NCI-H1092 (cell line): ENCODE measurements around the gene HELZ.

Experiments used
- DNase-seq: peaks from one replicate; lab custom pipeline; 2025; lab: John Stamatoyannopoulos, UW

The HELZ gene

GRCh38 chr17:67079491-67079890 lies 165.5 kb downstream of the HELZ start:
- DNase-seq = no peak

DNA sequence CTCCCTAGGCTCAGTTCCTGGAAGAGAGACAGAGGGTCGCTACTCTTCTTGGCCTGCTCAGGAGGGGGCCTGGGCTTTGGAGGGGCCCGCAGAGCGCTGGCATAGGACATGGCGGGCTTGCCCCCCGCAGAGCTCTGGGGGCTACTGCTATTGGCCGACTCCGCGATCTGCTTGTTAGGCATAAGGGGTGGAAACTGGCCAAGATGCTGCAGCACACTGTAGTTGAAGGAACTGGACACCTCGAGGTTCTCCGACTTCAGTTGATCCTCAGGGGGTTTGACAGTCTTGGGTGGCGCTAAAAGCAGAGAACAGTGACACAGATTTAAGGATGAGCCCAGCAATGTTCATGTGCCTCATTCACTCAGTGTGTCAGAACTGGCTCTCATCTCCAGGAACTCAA lies 166.7 kb downstream of the HELZ start:
- no peak for DNase-seq

- DNase-seq = no peak
Observed at GRCh38 chr17:67076290-67076689, 168.7 kb downstream of the HELZ start.

DNA sequence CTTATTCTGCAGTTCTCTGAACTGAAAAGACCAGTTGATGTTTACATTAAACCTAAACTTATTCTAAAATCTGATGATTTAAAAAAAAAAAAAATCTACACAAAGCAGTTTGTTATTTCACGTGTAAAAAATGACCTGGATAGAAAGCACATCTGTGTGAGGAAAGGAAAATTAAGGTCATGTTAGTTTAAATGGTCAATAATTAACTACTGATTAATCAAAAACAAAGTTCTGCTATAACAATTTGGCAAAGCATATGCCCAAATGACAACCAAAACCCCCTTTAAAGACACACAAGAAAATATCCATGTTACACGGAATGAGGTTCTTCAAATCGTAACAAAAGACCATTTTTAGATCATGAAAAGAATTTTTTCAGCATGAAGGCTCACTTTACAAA lies 170.2 kb downstream of the HELZ start:
- no peak for DNase-seq

GRCh38 chr17:67072885-67073284 lies 172.1 kb downstream of the HELZ start:
- no peak for DNase-seq

- DNase-seq = no peak
Observed at GRCh38 chr17:67071595-67071994, 173.4 kb downstream of the HELZ start.

DNA sequence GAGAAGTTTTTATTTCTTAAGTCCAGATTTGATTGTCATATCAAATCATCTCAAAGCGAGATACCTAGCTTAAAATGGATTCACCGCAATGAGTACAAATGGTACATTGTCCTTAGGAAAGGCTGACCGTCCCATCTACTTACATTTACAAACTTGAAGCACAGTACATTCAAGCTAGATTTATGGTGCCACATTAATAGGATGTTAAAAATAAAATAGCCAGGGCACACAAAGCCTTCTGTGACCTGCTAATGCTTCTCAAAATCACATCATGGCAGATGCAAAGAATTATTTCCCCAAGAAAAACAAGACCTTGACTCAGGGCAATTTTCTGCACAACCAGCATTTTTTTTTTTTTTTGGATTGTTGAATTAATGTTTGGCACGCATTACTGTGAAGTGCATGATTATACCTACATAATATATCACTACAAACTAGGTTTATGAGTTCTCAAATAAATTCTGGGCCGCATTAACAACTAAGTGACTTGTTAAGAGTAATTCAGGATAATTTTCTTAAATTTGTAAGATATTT lies 175.3 kb downstream of the HELZ start:
- no peak for DNase-seq

DNA sequence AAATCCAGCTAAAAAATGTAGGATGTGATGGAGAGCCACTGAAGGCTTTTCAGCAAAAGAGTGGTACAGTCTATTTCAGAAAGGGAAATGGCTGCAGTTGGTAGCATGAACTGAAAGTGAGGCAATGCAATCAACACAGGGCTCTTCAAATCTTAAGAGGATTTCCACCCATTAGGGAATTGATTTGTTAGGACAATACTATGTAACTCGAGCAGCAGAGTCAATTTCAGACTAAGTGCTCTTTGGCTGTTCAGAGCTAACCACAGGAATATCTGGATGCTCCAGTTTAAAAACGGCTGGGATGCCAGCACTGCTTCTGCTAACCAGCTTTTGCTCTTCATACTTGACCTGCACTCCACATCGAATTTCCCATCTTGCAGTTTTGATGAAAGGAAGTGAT lies 176.0 kb downstream of the HELZ start:
- DNase-seq = peak; percentile 47

DNA sequence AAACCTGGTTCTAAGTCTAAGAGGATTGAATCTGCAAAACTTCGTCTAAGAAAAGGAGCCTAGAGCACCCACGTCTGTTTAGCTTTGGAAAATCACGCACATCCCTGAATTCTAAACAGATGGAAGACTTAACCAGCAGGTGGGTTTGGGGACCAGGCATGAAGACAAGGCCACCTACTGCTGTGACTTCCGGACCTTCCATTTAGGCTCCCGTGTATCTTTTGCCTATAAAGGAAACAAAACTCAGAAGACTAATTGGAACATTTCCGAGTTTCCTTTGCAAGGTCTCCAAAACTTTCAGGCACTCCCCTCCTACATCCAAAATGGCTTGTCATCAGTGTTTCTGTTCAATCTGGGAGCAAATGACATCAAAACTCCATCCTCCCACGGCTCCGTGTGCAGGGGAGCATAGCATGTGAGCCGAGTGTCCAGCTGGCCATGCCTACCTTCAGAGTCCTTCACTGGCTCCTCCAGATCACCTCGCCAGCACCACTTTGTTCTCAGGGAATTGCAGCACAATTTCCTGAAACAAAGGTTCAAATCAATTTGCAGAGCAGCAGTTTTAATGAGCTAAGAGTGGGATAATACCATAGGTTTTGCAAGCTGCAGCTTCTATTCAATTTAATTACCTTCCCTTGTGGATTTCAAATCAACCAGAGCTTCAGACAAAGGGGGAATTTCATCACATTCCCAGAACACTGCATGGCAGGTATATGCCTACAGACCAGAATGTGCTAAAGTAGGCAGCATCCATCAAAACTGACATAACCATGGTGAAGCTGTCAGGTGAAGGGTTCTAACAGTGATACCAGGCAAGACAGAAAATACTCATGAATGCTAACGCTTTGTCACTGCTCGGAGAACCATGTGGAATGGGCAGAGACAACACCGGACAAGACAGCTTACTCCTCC lies 177.2 kb downstream of the HELZ start:
- DNase-seq = no peak

- DNase-seq = no peak
Observed at GRCh38 chr17:67066717-67067116, 178.3 kb downstream of the HELZ start.

DNA sequence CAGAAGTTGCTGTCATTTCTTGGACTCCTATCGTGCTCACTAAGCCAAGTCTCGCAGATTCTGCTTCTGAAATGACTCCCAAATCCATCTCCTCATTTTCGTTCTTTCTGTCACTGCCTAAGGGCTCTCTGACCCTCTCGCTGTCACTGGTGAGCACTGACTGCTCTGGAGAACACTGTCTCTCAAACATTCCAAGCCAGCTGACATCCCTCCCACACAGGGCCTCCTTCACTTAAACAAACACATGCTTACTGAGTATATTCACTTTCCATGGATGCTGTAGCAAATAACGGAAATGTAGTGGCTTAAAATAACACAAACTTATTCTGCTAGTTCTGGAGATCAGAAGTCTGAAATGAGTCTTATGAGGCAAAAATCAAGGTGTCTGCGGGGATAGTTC lies 181.9 kb downstream of the HELZ start:
- DNase-seq = no peak

- DNase-seq = no peak
Observed at GRCh38 chr17:67059372-67059771, 185.6 kb downstream of the HELZ start.

GRCh38 chr17:67058036-67058435 lies 187.0 kb downstream of the HELZ start:
- DNase-seq = no peak

DNA sequence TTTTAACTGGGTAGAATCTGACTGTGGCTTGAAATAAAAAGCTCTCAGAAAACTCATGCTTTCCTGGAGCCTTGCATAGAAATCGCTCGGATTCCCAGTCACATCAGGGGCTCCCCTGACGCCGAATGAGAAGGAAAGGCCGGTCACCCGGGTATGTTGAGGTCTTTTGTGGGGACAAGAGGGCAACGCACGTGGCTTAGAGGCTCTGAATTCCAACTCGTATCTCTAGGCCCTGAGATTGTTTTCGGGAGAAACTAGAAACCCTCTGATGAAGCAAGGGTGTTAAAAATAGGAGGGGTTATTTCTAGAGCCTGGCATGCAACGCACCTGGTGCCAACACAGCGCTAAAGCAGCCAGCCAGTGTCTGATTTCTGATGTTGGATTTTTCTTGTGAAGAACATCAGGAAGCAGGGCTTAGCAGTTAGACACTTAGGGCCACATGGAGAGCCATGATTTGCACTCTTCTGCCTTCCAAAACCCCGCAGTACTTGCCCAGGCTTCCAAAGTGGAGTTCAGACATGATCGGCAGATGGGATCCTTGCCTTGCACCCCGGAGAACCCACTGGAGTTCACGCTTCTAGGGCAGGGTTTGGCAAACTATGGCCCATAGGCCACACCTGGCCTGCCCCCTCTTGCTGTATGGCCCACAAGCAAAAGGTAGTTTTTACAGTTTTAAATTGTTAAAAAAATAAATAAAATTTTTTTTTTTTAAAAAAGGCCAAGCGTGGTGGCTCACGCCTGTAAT lies 188.1 kb downstream of the HELZ start:
- DNase-seq = no peak

- no peak for DNase-seq
Observed at GRCh38 chr17:67055811-67056745, 188.9 kb downstream of the HELZ start.

GRCh38 chr17:67055041-67055443 lies 190.0 kb downstream of the HELZ start:
- no peak for DNase-seq

DNA sequence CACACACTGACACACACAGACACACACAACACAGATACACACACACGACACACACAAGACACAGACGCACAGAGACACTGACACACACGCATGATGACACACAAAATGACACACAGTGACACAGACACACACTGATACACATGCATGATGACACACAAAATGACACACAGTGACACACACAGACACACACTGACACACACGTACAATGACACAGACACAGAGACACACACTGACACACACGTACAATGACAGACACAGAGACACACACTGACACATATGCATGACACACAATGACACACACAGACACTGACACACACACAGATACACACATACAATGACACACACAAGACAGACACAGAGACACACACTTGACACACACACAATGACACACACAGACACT lies 190.4 kb downstream of the HELZ start:
- DNase-seq = no peak

DNA sequence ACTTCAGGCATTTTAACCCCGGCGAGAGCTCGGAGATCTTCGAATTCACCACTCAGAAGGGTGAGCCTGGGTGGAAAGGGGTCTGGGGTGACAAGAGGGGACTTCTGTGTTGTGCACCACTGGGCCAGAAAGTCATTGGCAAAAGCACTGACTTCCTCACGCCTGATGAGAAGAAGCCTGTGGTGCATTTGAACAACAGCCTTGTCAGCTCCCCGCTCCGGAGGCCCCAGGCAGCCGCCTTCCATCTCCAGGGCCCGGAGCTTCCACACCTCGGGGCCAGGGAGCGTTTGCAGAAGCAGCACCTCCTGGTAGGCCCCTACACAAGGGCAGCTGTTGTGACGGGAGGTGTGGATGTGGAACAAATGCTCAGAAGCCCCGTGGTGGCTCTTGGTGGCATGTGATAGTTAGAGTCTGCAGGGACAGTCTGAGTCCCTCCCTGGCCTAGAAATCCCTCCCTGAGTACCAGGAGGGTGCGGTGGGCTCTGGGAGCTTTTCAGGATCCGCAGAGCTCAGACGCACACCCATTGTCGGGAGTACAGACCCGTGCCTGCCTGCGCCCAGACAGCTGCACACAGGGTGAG lies 190.9 kb downstream of the HELZ start:
- DNase-seq = no peak

DNA sequence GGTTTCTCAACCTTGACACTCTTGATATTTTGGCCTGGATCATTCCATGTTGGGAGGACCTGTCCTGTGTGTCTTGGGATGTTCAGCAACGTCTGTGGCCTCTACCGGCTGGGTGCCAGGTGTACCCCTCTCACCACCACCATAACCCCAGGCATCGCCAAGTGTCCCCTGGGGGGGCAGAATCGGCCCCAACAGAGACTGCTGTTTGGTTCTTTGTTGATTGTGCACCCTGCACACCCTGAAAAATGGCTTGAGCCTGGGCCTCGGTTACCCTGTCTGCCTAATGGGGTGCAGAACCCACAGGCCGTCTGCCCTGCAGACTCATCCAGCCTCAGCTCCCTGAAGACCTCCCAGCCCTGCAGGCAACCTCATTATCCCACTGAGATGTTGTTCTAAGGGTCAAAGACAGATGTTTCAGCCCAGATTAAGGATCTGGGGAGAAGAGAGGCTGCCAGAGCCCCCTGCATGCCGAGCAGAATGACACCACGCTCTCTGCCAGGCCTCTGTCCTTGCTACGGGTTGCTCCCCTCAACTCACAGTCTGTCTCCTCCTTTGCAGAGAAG lies 191.5 kb downstream of the HELZ start:
- DNase-seq = no peak

- DNase-seq = no peak
Observed at GRCh38 chr17:67052720-67053437, 192.1 kb downstream of the HELZ start.

GRCh38 chr17:67051837-67052236 lies 193.2 kb downstream of the HELZ start:
- DNase-seq = no peak
